Duodenal mucosa (tissue), 2 donors: ENCODE measurements around the gene CTTN.
"Not testable (repeated sequence)": the region's sequence is repeated elsewhere in the genome, so short reads cannot be mapped to it uniquely, and the experiment has no call there.

Experiments
- H3K27ac ChIP-seq: one replicate; pipeline ENCODE4 v1.7.0; 2013; ENCODE audit warnings: low read depth, low read length
- H3K27me3 ChIP-seq, 2 donors: one replicate each; pipeline ENCODE4 v1.7.0; 2013; ENCODE audit warnings: low read length in 2 of 2, control low read depth in 1 of 2; ENCODE audit not compliant: insufficient read depth in 2 of 2, control insufficient read depth in 1 of 2
- H3K36me3 ChIP-seq, 2 donors: one replicate each; pipeline ENCODE4 v1.7.0; 2013; ENCODE audit warnings: low read length in 2 of 2, control low read depth in 1 of 2; ENCODE audit not compliant: insufficient read depth in 2 of 2, control insufficient read depth in 1 of 2
- H3K4me1 ChIP-seq, 2 donors: one replicate each; pipeline ENCODE4 v1.7.0; 2013; ENCODE audit warnings: low read length in 2 of 2, control low read depth in 1 of 2; ENCODE audit not compliant: insufficient read depth in 2 of 2, control insufficient read depth in 1 of 2
- H3K4me3 ChIP-seq, 2 donors: one replicate each; pipeline ENCODE4 v1.7.0; 2013; ENCODE audit warnings: low read length in 2 of 2, low read depth in 1 of 2
- H3K9ac ChIP-seq, 2 donors: one replicate each; pipeline ENCODE4 v1.7.0; 2013; ENCODE audit warnings: low read length in 2 of 2, low read depth in 1 of 2
- H3K9me3 ChIP-seq, 2 donors: one replicate each; pipeline ENCODE4 v1.7.0; 2013; ENCODE audit warnings: low read length in 2 of 2, control low read depth in 1 of 2; ENCODE audit not compliant: control insufficient read depth in 1 of 2

CTTN gene

DNA sequence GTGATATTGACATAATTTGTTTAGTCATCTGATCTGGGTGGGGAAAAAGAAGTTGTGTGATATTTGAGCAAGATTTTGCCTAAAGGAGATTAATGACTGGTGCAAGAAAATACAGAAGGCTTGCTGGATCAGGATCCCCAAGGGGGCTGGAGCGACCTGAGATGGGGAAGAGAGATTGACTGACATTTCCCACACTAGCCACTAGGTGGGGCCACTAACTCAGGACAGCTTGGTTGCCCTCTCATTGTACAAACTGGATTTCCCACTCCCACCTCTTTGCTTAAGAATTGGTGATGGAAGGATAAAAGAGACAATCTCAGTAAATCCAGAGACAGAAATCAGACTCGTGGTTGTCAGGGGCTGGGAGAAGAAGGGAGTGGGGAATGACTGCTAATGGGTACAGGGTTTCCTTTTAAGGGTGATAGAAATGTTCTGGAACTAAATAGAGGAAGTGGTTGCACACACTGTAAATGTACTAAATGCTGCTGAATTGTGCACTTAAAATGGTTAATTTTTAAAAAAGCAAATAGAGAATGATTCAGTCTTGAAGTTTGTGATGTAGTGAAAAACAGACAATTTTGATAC, 50.7 kb downstream of the CTTN start:
- Histone ChIP-seq H3K27me3 (no peaks in the 10 kb centered on the region), H3K9ac (no peak overlapping the region), H3K36me3 (no peaks in the 10 kb centered on the region), H3K9me3 (peaks cover 18 to 21% of the 10 kb centered on the region in 2 donors), H3K27ac (no peak overlapping the region), H3K4me3 (no peak overlapping the region), H3K4me1 (no peaks in the 10 kb centered on the region)

DNA sequence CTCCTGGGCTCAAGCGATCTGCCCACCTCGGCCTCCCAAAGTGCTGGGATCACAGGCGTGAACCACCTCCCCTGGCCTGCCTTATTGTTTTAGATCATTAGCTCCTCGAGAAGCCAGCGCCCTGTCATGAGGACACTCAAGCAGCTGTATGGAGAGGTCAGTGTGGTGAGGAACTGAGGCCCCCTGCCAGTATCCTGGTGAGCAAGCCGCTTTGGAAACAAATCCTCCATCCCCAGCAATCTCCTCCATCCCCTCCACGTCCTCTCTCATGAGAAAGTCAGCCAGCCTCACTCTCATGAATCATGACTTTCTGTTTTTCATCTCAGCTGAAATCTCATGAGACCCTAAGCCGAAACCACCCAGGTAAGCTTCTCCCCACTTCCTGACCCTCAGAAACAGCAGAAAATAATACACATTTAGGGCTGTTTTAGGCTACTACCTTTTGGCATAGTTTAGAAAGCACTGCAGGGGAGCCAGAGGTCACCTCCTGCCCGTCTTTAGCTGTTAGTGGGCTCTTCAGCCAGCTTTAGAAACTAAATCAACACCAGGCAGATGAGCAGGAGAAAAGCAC, 56.0 kb downstream of the CTTN start:
- no peaks in the 10 kb centered on the region for H3K36me3 ChIP-seq
- no peak overlapping the region for H3K4me3 ChIP-seq
- H3K9me3 ChIP-seq: peaks cover 11 to 13% of the 10 kb centered on the region in 2 donors

DNA sequence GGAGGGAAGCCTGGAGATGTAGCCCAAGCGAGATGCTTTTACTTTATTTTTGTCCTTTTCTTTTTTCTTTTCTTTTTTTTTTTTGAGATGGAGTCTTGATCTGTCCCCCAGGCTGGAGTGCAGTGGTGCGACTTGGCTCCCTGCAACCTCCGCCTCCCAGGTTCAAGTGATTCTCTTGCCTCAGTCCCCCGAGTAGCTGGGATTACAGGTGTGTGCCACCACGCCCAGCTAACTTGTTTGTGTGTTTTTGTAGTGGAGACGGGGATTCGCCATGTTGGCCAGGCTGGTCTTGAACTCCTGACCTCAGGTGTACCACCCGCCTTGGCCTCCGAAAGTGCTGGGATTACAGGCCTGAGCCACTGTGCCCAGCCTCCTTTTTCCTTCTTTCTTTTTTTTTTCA, 56.5 kb downstream of the CTTN start:
- not testable (repeated sequence) for H3K4me1 ChIP-seq, H3K9ac ChIP-seq, H3K4me3 ChIP-seq, H3K36me3 ChIP-seq, H3K27me3 ChIP-seq, H3K27ac ChIP-seq, H3K9me3 ChIP-seq

More for the DNA sequence above, 56.0 kb downstream of the CTTN start:
- H3K27ac ChIP-seq: no peak overlapping the region
- H3K27me3 ChIP-seq: peaks cover 0 to 3% of the 10 kb centered on the region in 2 donors
- H3K4me1 ChIP-seq: no peaks in the 10 kb centered on the region
- no peak overlapping the region for H3K9ac ChIP-seq

DNA sequence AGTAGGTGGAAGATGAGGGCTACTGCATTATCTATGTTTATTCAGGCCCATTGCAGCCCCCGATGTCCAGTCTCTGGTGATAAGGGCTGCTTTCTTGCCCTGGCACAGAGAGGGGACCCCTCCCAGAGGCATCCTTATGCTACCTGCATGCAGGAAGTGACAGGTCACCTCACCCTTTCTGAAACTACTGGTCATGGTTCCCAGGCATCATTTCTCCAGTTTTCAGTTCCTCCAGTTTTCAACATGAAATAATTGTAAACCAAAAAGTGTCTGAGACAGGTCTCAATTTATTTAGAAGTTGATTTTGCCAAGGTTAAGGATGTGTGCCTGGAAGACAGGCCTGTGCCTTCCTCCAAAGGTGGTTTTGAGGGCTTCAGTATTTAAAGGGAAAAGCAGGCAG, 57.0 kb downstream of the CTTN start:
- Histone ChIP-seq H3K9ac (no peak overlapping the region), H3K27me3 (peaks cover 0 to 3% of the 10 kb centered on the region in 2 donors), H3K4me1 (no peaks in the 10 kb centered on the region), H3K9me3 (peaks cover 6 to 9% of the 10 kb centered on the region in 2 donors), H3K36me3 (no peaks in the 10 kb centered on the region), H3K27ac (no peak overlapping the region), H3K4me3 (no peak overlapping the region)

DNA sequence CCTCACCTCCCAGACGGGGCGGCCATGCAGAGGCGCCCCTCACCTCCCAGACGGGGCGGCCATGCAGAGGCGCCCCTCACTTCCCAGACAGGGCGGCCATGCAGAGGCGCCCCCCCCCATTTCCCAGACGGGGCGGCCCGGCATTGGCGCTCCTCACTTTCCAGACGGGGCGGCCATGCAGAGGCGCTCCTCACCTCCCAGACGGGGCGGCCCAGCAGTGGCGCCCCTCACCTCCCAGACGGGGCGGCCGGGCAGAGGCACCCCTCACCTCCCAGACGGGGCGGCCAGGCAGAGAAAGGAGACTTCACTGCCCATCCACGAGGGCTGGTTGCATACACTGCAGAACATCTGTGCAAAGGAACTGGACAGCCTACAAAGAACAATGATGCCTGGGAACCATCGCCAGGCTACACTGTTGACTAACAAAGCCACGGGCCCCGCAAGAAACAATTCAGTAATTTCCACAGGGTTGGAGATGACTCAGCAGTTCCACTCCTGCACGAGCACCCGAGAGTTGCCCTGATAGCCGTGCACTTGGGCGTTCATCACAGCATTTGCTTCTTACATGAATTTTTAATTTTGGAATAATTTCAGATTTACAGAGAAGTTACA, 58.7 kb downstream of the CTTN start:
- Histone ChIP-seq H3K27ac (no peak overlapping the region), H3K4me3 (no peak overlapping the region), H3K36me3 (no peaks in the 10 kb centered on the region)

DNA sequence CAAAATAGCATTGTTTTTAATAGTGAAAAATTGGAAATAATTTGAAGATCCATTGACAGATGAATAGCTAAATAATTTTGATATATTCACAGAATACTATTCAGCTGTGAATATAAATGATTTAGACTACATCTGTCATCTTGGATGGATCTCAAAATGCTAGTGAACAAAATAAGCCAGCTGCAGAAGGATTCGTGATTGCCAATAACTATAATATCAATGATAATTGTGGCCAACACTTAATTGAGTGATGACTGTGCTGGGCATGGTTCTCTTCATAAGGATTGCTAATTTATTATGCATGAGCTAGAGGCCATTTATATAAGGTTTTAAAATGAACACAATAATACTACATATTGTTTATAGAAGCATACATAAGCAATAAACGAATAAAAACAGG, 60.4 kb downstream of the CTTN start:
- no peaks in the 10 kb centered on the region for H3K9me3 ChIP-seq
- H3K4me1 ChIP-seq: no peaks in the 10 kb centered on the region
- peaks cover 3 to 10% of the 10 kb centered on the region in 2 donors for H3K27me3 ChIP-seq
- H3K36me3 ChIP-seq: no peaks in the 10 kb centered on the region
- H3K9ac ChIP-seq: no peak overlapping the region
- no peak overlapping the region for H3K4me3 ChIP-seq
- no peak overlapping the region for H3K27ac ChIP-seq

More for the DNA sequence above, 58.7 kb downstream of the CTTN start:
- Histone ChIP-seq H3K27me3 (peaks cover 3 to 4% of the 10 kb centered on the region in 2 donors), H3K9me3 (no peaks in the 10 kb centered on the region), H3K9ac (no peak overlapping the region), H3K4me1 (no peaks in the 10 kb centered on the region)

DNA sequence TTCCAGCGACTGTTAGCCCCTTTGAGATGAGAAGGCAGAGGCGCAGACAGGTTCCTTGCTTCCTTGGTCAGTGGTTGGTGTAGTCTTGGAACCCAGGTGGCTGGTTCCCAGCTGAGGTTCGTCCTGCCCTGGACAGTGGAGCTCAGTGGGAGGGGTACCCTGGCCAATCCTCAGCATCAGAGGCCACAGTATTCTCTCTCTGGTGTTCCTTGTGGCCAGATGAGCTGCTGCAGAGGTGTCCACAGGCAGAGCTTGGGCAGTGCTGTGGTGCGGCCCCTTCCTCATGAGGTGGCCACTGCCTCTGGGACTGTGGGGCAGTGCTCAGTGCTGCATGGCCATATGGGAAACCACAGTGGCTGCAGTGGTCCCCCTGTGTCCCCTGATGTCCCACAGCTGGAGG, 61.8 kb downstream of the CTTN start:
- Histone ChIP-seq H3K4me1 (peaks cover 0 to 4% of the 10 kb centered on the region in 2 donors), H3K9ac (no peak overlapping the region), H3K36me3 (no peaks in the 10 kb centered on the region), H3K27me3 (peaks cover 3 to 10% of the 10 kb centered on the region in 2 donors), H3K4me3 (no peak overlapping the region), H3K27ac (no peak overlapping the region), H3K9me3 (no peaks in the 10 kb centered on the region)

DNA sequence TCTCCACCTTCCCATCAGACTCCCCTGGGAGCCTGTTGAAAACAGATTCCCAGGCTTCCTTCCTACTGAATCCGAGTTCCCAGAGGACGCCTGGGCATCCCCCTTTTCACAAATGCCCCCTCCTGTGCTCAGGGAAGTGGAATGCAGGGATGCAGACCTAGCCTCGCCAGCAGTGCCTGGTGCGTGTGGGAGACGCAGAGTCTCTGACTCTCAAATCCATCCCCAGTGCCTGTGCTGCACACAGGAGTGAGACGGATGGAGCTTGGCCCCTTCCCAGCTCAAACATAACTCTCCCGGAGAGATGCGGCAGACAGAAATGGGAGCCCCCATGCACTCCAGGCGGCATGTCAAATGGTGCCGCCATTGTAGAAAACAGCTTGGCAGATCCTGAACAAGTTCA, 62.6 kb downstream of the CTTN start:
- Histone ChIP-seq H3K4me1 (peaks cover 0 to 4% of the 10 kb centered on the region in 2 donors), H3K27ac (no peak overlapping the region), H3K4me3 (no peak overlapping the region), H3K36me3 (no peaks in the 10 kb centered on the region), H3K9me3 (no peaks in the 10 kb centered on the region), H3K27me3 (peaks cover 3 to 10% of the 10 kb centered on the region in 2 donors), H3K9ac (no peak overlapping the region)

DNA sequence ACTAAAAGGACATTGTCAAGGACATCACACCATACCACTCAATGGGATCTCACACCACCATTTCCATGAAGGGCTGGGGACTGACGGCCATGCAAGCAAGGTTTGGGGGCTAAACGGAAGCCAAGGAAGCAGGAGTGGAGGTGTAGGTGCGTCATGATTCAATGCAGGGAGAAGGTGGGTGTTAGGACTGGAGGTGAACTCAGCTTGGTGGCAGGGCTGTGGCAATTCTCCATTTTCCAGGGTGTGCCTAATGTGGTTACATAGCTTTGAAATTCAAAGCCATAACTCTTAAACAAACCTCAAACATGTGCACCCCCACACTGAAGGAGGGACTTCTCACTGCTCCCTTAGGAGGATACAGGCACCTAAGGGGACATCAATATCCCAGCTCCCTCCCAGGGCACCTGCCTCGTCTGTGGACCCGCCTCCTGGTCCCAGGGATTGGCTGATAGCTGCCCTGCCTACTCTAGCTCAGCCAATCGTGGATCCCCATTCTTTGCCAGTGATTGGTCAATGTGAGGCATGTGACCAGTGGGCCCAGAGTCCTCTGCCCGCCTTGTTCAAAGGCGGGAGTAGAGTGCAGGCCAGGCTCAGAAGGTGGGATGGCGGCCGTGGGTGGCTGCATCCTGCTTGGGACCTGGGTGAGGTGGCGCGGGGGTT, 64.6 kb downstream of the CTTN start:
- no peak overlapping the region for H3K9ac ChIP-seq
- H3K4me3 ChIP-seq: no peak overlapping the region
- no peaks in the 10 kb centered on the region for H3K36me3 ChIP-seq
- H3K9me3 ChIP-seq: no peaks in the 10 kb centered on the region
- peaks cover 3 to 10% of the 10 kb centered on the region in 2 donors for H3K27me3 ChIP-seq
- no peak overlapping the region for H3K27ac ChIP-seq
- H3K4me1 ChIP-seq: peaks cover 0 to 4% of the 10 kb centered on the region in 2 donors
